ENCODE data around the gene GPSM3. TPM values are rescaled to one million over a fixed set of nuclear protein-coding genes. Genes with fewer than 3 reads are reported as not detected.
"Not testable (repeated sequence)": the region's sequence is repeated elsewhere in the genome, so short reads cannot be mapped to it uniquely, and the experiment has no call there.

The GPSM3 gene
- total and polyA plus RNA-seq, 2 donors (not counting 3 experiments of a cell fraction or from before 2014, with no cell fraction given), result 19.5 to 21.6 TPM

GRCh38 chr6:32194388-32194787 is 1.9 kb upstream of the GPSM3 start:
- Histone ChIP-seq H4K20me1 (replicated peaks; ENCODE audit: control insufficient read depth, extremely low read depth, insufficient read depth, low read length) (no peaks in the 10 kb centered on the region), H3K36me3 (ENCODE audit: control insufficient read depth in 2 of 2, extremely low read depth in 1 of 2, insufficient read depth in 2 of 2, low read length in 2 of 2) (peaks cover 0 to 2% of the 10 kb centered on the region in 2 experiments), H3K4me3 (replicated peaks in 1 of 3; ENCODE audit: insufficient read depth in 1 of 3, low read depth in 1 of 3, low read length in 3 of 3) (no peak overlapping the region), H3K27ac (ENCODE audit: insufficient read depth, low read depth, low read length) (no peak overlapping the region), H3K9me3 (replicated peaks; ENCODE audit: control insufficient read depth, insufficient read depth, low read length) (no peaks in the 10 kb centered on the region), H2AFZ (ENCODE audit: low read depth, low read length) (no peak overlapping the region), H3K4me1 (ENCODE audit: control insufficient read depth, extremely low read depth, insufficient read depth, low read length) (peaks cover 40% of the 10 kb centered on the region), H3K9me1 (replicated peaks; ENCODE audit: control insufficient read depth, extremely low read depth, insufficient read depth, low read length) (no peaks in the 10 kb centered on the region), H3K79me2 (ENCODE audit: control insufficient read depth, insufficient read depth, low read length) (peaks cover 7% of the 10 kb centered on the region), H3K9ac (replicated peaks; ENCODE audit: extremely low read depth, insufficient read depth, low read length) (no peak overlapping the region), H3K4me2 (ENCODE audit: insufficient read depth, low read length) (no peak overlapping the region), H3K27me3 (ENCODE audit: control insufficient read depth in 2 of 2, insufficient read depth in 2 of 2, low read length in 2 of 2) (no peaks in the 10 kb centered on the region)
- DNase-seq (ENCODE audit: low read depth, low spot score) (no peak), FAIRE-seq (no peak)
- dilution Hi-C loops (cut with MboI; ENCODE audit: extremely low pct_ligation_motif_present, low sequenced_read_pairs), result no loop called here
- no TSS peak for BruUV-seq (replicated peaks)
- CTCF ChIA-PET, result interaction anchor here (1.6 kb wide), 1 partner anchor 76 kb away, joined by 24 read pairs; no protein-coding TSS in a partner anchor
- no peak for TF ChIP-seq POLR2A (IDR thresholded peaks at IDR 0.05; ENCODE audit: low read depth, low read length)
- no peak for TF ChIP-seq MYC (IDR thresholded peaks at IDR 0.05; ENCODE audit: low read depth, low read length)
- intact Hi-C loops (cut with micrococcal nuclease), result loop anchor here (10.0 kb wide), 2 partner anchors 150 to 530 kb away; partner anchors contain the start of genes C6orf47, CSNK2B, GPANK1 and LY6G5B
- POLR2A ChIA-PET, result no interaction called here

DNA sequence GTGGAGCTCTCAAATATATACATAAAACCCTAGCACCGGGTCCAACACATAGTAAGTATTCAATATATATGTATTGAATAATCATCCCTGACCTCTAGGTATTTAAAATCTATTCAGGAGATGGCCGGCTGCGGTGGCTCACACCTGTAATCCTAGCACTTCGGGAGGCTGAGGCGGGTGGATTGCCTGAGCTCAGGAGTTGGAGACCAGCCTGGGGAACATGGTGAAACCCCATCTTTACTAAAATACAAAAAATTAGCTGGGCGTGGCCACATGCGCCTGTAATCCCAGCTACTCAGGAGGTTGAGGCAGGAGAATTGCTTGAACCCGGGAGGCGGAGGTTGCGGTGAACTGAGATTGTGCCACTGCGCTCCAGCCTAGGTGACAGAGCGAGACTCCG is 653 bp upstream of the GPSM3 start:
- Histone ChIP-seq H3K27ac (ENCODE audit: insufficient read depth, low read depth, low read length) (peak overlapping the region; percentile 78), H3K4me2 (ENCODE audit: insufficient read depth, low read length) (peak overlapping the region; percentile 76), H3K4me1 (ENCODE audit: control insufficient read depth, extremely low read depth, insufficient read depth, low read length) (peaks cover 49% of the 10 kb centered on the region), H3K79me2 (ENCODE audit: control insufficient read depth, insufficient read depth, low read length) (peaks cover 19% of the 10 kb centered on the region), H2AFZ (ENCODE audit: low read depth, low read length) (peak overlapping the region; percentile 53), H3K4me3 (replicated peaks in 1 of 3; ENCODE audit: insufficient read depth in 1 of 3, low read depth in 1 of 3, low read length in 3 of 3) (peak overlapping the region in 1 of 3 experiments; percentile 17), H3K9ac (replicated peaks; ENCODE audit: extremely low read depth, insufficient read depth, low read length) (peak overlapping the region; percentile 64)
- H3K9me1 ChIP-seq (replicated peaks; ENCODE audit: control insufficient read depth, extremely low read depth, insufficient read depth, low read length); BruUV-seq (replicated peaks); FAIRE-seq; DNase-seq (ENCODE audit: low read depth, low spot score); H3K9me3 ChIP-seq (replicated peaks; ENCODE audit: control insufficient read depth, insufficient read depth, low read length); H3K27me3 ChIP-seq (ENCODE audit: control insufficient read depth in 2 of 2, insufficient read depth in 2 of 2, low read length in 2 of 2); H3K36me3 ChIP-seq (ENCODE audit: control insufficient read depth in 2 of 2, extremely low read depth in 1 of 2, insufficient read depth in 2 of 2, low read length in 2 of 2); H4K20me1 ChIP-seq (replicated peaks; ENCODE audit: control insufficient read depth, extremely low read depth, insufficient read depth, low read length); POLR2A ChIA-PET; dilution Hi-C loops (cut with MboI; ENCODE audit: extremely low pct_ligation_motif_present, low sequenced_read_pairs): not testable (repeated sequence)
- CTCF ChIA-PET, result interaction anchor here (0.7 to 1.3 kb wide), 5 partner anchors 14 to 78 kb away, joined by 3 to 9 read pairs (median 3); partner anchors contain the start of gene FKBPL
- intact Hi-C loops (cut with micrococcal nuclease), result loop anchor here (10.0 kb wide), 2 partner anchors 148 to 528 kb away; partner anchors contain the start of genes C6orf47, CSNK2B, GPANK1 and LY6G5B
